Fibroblast of peridontal ligament (primary cell): ENCODE measurements around the gene UBE4B.

Experiments
- DNase-seq: peaks from one replicate; pipeline ENCODE4 v3.0.0-alpha.2; 2010; ENCODE audit errors: extremely low read depth

The UBE4B gene

DNA sequence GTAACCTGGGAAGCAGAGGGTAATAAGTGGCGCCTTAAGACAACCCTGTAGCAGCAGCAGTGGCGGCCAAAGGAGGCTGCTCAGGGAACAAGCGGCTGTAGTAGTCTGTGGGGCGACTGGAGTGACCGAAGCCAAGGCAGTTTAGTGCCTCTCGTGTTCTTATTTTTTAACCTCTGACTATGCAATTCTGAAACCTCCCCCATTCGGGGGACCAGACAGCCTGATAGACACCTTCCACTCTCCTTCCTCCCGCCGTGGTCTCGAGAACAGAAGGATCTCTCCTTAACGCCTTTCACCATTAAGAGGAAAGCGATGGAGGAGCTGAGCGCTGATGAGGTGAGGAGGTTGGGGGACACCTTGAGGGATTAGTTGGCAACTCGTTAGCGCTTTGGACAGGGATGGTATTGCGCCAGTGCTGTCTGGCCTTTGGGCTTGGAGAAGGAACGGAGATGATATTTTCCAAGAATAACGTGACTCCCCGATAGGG, 644 bp downstream of the UBE4B start:
- no peak for DNase-seq

DNA sequence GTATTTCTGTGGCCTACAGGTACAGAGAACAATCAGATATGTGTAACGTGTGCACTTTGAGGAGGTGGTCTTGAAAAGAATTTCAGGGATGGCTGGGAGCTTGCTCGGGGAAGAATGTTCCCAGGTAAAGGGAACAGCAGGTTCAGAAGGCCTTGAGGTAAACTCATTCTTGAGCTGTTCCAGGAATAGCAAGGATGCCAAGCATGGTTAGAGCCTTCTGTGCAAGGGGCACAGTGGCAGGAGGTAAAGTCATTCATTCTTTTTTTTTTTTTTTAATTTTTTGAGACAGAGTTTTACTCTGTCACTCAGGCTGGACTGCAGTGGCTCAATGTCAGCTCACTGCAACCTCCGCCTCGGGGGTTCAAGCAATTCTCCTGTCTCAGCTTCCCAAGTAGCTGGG, 10.0 kb downstream of the UBE4B start:
- no peak for DNase-seq

DNA sequence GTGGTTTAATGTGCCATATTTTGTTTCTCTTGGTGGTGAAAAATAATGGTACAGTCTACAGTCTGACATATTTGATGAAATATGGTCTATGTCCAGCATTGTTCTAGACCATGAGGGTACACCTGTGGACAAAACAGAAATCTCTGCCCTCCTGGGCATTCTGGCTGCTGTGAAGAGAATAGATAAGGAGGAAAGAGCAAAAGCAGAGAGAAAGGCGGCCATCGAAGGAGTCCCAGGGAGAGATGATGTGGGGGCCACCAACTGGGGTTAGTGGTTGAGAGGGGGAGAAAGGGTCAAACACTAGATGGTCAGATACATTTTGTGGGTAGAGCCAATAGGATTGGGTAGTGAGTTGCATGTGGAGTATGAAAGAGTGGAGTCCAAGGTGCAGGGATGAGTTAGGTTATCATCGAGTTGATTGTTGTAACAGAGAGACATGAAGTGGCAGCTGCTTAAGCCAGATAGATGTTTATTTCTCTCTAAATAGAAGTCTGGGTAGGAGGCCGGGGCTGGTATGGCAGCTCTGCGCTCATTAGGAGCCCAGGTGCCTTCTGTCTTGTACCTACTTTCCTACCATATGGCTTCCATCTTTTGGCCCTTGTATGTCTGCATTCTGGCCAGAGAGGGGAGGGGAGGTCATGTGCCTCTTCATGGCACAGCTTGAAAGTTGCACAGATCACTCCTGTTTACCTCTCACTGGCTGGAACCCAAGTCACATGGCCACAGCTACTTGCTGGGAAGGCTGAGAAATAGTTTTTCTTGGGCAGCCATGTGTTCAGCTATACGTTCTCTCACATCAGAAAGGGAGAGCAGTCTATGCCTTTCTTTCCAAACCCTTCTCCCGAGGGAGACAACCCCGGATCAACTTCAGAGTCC, 13.0 kb downstream of the UBE4B start:
- peak; percentile 40 for DNase-seq

DNA sequence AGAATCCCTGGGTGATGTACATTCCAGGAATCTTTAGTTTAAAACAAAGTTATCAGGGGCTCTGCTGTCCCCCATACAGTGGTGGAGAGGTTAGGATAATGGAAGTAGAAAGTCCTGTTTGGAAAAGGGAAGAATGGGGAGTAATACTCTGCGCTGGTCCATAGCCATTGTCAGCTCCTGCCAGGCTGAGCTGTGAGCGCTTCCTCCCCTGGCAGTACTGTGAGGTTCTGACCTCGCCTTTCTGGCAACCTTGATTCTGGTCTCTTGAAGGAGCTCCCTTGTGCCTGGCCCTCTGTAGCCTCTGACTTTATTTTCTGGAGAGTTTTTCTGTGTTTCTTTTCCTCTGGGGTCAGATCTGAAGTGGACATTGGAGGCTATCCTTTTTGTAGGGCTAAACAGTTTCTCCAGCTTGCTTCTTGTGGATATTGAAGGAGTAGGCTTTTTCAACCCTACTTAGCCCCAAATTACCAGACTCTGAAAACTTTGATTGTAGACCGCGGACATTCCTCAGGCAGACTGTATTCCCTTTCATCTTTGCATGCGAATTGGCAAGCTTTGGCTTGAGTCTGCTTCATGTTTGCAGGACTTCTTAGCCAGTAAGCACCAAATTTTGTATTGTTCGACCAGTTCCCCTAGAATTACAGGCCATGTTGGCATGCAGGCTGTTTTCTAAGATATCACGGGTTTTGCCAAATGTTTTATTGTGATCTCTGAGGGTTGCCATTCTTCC, 13.8 kb downstream of the UBE4B start:
- peak; percentile 73 for DNase-seq

DNA sequence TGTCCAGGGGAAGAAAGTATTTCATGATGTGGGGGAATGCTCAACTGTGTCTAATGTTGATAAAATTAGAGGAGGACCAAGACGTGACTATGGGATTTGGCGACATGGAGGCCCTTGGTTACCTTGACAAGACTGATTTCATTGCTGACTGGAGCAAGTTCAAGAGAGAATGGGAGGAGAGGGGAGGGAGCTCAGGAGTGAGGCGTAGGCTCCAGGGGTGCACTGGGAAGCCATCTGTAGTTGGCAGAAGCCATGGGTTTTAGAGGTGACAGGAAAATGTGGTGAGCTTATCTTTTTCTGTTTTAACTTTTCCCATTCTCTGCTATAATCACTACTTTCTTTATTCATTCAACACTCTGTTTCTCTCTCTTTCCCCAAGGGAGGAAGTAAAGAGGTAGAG, 15.8 kb downstream of the UBE4B start:
- no peak for DNase-seq

DNA sequence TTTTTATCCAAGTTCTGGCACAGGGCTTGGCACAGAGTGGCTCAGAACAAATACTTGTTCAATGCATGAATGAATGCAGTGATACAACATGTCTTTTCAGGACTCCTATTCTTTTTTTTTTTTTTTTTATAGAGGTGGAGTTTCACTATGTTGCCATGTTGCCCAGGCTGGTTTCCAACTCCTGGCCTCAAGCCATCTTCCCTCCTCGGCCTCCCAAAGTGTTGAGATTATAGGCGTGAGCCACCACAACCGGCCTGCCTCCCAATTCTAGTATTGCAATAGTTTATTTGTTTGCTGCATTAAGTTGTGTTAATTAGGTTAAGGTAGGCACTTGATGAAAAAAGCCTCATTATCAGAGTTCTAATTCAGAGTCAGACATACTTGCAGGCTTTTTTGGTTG, 17.9 kb downstream of the UBE4B start:
- no peak for DNase-seq

DNA sequence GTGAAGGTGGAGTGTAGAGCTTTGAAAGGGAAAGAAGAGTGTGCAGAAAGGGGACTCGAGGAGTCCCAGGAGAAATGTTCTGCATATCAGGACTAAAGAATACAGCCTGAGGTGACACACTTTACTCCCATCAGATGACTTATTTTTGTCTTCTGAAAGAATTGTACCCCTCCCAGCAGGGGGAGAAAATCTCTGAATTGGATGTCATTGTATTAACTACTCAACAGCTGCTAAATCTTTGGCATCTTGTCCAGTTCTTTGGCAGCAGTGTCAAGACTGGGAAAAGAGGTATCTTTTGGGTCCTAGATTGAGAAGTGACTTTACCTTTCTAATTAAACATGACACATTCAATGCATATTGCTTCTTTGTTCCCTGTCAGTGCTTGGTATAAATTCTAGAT, 18.9 kb downstream of the UBE4B start:
- no peak for DNase-seq

DNA sequence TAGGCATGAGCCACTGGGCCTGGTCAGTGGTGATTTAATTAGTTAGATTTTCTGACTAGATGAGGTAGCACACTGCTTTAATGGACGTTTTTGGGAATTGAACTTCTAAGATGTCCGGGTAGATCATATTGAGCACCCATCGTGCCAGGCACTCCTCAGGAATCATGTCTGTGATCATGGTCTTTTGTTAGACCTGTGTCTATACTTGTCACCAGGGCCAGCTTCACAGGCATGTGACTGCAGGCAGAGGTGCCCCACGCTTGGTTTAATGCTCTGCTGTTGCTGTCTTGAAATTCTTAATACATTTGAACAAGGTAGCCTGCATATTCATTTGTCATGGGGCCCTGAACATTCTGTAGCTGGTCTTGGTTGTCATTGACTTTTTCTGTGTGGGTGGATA, 19.6 kb downstream of the UBE4B start:
- no peak for DNase-seq

DNA sequence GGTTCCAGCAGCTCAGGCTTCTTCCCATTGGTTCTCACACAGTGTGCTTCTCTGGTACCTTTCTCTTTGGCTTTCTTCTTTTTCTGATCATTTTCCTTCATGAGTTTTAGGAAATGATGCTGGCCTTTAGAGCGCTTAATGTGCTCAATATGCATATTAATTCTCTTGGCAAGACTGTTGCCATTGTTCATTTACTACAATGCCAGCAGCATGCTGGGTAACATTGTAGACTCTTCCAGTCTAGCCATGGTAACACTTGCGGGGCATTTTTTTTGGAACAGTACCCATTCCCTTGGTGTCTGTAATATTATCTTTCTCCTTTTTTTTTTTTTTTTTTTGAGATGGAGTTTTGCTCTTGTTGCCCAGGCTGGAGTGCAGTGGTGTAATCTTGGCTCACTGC, 21.7 kb downstream of the UBE4B start:
- no peak for DNase-seq

DNA sequence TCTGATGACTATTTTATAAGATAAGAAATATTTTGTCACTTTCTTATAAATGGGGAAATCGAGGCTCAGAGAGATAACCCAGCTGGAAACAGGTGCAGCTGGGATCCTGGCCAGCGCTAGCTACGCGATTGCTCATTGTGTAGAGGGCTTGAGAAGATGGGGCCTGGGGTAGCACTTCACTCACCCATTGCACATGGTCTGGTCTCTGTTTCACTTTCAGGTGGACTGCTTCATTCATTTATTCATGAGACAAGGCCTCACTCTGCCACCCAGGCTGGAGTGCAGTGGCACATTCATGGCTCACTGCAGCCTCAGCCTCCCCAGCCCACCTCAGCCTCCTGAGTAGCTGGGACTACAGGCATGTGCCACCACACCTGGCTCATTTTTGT, 23.8 kb downstream of the UBE4B start:
- no peak for DNase-seq

DNA sequence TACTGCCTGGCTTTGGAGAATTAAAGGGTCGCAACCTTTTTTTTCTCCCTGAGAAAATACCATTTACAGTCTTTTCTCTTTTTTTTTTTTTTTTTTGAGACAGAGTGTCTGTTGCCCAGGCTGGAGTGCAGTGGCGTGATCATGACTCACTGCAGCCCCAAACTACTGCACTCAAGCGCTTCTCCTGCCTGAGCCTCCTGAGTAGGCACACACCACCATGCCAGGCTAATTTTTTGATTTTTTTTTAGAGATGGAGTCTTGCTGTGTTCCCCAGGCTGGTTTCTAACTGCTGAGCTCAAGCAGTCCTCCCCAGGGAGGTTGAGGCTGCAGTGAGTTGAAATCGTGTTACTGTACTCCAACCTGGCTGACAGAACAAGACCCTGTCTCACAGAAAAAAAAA, 24.6 kb downstream of the UBE4B start:
- peak; percentile 46 for DNase-seq

DNA sequence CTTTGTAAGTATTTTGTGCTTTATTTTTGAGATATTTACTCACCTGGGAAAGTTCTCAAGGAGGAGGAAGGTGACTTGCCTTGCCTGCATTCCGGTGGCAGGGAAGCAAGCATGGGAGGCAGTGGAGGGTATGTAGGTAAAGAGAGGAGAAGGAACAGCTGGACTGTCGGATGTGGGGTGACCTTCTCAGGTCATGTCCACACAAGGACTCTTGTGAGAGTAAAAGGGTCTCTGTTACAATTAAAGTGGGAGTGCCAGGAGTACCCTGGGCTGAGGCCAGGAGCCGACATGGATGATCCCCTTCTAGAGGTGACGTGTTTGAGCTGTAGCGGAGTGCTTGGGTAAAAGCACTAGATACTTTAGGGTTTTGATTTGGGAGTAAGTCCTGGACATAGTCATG, 25.0 kb downstream of the UBE4B start:
- no peak for DNase-seq

DNA sequence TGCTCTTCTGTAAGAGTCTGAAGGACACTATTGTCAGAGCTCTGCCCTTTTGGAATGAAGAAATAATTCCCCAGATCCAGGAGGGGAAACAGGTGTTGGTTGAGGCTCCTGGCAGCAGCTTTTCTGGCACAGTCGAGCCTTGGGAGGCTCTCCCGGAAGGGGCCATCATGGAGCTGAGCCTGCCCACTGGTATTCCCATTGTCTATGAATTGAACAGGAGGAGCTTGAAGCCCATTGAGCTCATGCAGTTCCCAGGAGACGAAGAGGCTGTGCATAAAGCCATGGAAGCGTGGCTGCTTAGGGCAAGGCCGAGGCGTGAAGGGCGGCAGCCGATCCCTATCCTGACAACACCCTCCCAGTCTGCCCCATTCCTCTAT, 26.6 kb downstream of the UBE4B start:
- no peak for DNase-seq

DNA sequence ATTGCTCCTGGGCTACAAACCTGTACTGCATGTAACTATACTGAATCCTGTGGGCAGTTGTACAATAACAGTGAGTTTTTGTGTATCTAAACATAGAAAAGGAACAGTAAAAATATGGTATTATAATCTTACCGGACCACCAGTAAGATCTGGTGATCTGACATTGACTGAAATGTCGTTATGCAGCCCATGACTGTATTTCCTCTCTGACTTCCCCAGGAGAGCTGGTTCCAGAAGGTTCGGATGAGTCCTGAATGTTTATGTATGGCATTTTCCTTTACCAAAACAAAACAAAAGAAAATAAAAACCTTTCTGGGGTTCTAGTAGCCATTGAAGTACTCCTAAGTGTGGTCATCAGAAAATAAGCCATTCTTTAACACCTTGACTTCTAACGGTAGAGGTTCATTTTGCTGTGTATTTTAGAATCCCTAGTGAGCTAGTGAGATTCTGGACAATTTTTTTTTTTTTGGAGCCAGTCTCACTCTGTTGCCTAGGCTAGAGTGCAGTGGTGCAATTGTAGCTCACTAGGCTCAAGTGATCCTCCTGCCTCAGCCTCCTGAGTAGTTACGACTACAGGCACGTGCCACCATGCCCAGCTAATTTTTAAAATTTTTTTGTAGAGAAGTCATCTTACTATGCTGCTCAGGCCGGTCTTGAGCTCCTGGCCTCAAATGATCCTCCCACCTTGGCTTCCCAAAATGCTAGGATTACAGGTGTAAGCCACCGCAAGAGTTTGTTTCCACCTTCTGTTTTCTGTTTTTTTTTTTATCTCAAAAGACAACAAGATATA, 27.7 kb downstream of the UBE4B start:
- DNase-seq = no peak

DNA sequence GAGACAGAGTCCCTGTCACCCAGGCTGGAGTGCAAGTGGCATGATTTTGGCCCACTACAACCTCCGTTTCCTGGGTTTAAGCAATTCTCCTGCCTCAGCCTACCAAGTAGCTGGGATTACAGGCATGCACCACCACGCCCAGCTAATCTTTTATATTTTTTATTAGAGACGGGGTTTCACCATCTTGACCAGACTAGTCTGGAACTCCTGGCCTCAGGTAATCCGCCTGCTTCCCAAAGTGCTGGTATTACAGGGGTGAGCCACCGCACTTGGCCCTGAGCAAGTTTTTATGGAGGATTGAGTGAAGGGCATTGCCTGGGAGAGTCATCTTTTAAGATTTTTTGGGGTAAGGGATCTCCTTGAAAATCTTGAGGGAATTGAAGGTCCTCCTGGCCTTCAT, 28.5 kb downstream of the UBE4B start:
- no peak for DNase-seq

DNA sequence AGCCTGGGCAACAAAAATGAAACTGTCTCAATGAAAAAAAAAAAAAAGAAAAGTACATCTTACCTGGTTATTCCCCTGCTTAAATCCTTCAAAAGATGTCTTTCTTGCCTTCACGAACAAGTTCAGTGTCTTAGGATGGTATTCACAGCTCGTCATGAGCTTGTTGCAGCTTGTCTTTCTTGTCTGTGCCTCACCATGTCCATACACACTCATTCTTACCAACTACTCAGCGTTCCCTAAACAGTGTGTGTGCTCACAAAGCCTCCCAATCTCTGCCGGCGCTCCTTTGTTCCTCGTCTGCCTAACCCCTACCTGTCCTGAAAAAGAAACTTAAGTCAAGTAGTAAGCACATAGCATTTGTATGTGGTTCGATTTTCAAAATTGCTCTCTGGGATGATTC, 31.1 kb downstream of the UBE4B start:
- DNase-seq = no peak

DNA sequence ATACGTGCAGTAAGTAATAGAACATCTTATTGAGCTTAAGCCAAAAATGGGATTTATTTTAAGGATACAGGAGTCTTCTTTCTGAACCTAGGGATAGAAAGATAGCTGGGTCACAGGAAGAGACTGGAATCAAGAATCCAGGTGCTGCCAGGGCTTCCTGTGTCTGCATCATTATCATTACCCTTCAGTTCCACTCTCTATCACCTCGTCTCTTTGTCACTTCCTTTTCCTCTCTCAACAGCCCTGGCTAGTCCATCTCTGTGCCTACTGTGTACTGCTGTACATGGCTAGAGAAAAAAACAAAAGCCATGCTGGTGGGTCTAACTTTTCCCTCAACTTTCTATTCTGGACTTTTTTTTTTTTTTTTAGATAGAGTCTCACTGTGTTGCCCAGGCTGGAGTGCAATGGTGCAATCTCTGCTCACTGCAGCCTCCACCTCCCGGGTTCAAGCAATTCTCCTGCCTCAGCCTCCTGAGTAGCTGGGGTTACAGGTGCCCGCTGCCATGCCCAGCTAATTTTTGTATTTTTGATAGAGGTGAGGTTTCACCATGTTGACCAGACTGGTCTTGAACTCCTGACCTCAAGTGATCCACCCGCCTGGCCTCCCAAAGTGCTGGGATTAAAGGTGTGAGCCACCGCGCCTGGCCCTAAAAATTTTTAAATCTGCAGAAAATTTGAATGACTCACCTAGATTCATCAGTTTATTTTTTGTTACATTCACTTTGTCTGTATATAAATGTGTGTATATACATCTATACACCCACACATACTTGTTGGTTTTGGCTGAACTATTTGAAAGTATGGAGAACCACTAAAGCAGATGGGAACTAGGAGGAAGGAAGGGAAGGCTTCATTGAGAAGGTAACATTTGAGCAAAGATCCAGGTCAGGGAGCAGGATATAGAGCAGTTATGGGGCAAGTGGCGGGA, 31.9 kb downstream of the UBE4B start:
- no peak for DNase-seq

DNA sequence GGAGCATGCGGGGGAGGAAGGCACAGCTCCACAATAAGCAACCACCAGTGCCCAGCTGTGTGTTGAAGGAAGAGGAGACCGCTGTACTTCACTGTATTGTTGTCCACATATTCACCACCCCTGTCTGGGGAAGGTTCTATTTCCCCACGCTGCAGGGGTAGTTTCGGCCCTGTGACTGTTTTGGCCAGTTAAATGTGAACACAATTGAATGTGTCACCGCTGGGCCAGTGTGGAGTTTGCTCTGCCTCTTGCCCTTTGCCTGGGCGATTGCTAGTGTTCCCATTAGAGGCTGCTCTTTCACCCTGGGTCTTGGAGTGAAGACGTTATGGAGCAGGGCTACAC, 32.6 kb downstream of the UBE4B start:
- no peak for DNase-seq

DNA sequence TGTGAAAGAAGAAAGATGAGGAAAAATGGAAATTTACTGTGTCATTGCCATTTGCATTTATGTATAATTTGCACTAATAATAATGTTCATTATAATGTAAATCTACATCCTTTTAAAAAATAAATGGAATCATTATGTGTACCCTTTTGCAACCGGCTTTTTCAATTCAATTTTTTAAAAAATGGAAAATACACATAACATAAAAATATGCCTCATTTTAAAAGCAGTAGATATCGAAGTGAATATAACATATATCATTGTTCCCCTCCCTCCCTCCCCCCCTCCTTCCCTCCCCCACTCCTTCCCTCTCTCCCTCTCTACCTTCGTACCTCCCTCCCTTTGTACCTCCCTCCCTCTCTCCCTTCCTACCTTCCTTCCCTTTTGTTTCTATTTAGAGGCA, 33.0 kb downstream of the UBE4B start:
- no peak for DNase-seq

DNA sequence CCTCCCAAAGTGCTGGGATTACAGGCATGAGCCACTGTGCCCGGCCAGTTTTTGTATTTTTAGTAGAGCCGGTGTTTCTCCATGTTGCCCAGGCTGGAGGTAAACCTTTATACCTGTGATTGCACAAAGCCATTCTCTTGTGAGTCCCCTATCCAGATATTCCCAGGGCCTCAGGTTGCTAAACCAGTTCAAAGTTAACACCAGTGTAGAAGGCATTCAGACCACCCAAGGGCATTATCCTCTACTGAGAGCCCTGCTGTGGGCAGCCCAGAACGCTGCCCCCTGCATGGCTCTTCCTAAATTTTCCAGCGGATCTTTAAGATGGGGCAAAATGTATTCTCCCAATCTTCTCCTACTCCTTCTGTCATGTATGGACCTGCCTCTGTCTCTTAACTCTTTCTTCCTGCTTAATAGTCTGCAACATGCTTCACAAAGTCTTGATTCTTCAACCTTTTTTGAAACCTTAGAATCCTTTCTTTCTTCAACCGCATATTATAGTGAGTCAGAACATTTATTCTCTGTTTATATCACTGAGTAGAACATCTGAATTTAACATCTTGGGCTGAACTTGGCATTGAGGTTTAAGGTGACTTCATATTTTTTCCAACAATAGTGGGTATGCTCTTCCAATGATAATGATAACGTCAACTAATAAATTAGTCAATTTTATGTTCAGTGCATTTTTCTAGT, 36.0 kb downstream of the UBE4B start:
- DNase-seq = peak; percentile 61

DNA sequence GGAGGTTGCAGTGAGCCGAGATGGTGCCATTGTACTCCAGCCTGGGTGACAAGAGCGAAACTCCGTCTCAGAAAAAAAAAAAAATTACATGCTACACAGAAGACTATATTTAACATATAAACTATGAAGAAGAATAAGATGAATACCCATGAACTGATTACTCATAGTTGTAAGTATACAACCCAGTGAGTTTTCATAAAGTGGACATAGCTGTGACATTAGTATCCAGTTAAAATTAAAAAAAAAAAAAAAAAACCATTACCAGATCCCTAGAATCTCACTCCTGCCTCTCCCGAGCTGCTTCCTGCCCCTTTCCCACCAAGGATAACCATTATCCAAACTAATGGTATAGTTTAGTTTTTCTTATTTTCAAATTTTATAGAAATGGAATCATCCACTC, 37.4 kb downstream of the UBE4B start:
- DNase-seq = no peak
